Measurements from ENCODE around the gene LRMDA.

DNA sequence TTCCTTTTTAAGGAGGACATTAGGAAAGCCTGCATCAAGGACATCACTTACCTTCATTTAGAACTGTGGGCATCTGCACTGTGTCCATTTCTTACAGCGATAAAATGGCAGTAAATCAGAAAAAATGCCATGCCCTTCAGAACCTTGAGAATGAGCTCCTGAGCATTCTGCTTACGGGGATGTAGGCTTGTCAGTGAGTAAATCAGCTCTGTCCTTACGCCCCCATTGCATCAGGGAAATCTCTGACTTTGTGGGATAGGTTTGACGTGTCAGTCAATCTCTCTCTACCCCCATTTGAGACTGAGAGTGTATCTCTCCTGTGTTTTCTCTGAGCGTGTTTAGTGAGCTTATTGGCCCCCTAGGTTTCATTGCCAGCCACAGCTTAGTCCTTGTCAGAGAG is 837.1 kb downstream of the LRMDA start:
- TF ChIP-seq, protein P1, sequence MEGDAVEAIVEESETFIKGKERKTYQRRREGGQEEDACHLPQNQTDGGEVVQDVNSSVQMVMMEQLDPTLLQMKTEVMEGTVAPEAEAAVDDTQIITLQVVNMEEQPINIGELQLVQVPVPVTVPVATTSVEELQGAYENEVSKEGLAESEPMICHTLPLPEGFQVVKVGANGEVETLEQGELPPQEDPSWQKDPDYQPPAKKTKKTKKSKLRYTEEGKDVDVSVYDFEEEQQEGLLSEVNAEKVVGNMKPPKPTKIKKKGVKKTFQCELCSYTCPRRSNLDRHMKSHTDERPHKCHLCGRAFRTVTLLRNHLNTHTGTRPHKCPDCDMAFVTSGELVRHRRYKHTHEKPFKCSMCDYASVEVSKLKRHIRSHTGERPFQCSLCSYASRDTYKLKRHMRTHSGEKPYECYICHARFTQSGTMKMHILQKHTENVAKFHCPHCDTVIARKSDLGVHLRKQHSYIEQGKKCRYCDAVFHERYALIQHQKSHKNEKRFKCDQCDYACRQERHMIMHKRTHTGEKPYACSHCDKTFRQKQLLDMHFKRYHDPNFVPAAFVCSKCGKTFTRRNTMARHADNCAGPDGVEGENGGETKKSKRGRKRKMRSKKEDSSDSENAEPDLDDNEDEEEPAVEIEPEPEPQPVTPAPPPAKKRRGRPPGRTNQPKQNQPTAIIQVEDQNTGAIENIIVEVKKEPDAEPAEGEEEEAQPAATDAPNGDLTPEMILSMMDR (IDR thresholded peaks at IDR 0.05), result no peak
- TF ChIP-seq POLR2A (IDR thresholded peaks at IDR 0.05), result no peak
